ENCODE measurements around the gene FCN3. TPM values are rescaled to one million over a fixed set of nuclear protein-coding genes. Genes with fewer than 3 reads are reported as not detected.

FCN3 gene
- total and polyA plus RNA-seq, 10 of the 15 experiments (the other 5 are each of a cell fraction or from before 2014, with no cell fraction given): 0.28 TPM; not detected in 9

GRCh38 chr1:27379564-27380122, 5.0 kb upstream of the FCN3 start (continued):
- TF ChIP-seq REST (IDR thresholded peaks at IDR 0.05; ENCODE audit: low read depth, low read length): no peak
- no peak for TF ChIP-seq CBX3 (IDR thresholded peaks at IDR 0.05; ENCODE audit: borderline replicate concordance, low read depth)

GRCh38 chr1:27377760-27378495, 3.3 kb upstream of the FCN3 start:
- no peak overlapping the region for H3K9ac ChIP-seq (ENCODE audit: control insufficient read depth, insufficient read depth, low read length)
- ChIA-PET SMC1A (ENCODE audit: uncharacterized antibody, unreplicated experiment) (no interaction called here), POLR2A (interaction anchor here (0.6 to 0.8 kb wide), 3 partner anchors 9 to 165 kb away, joined by 3 to 5 read pairs (median 3); no protein-coding TSS in a partner anchor), RAD21 (ENCODE audit: unreplicated experiment) (no interaction called here), CTCF (interaction anchor here (0.6 to 1.0 kb wide), 2 partner anchors 10 to 76 kb away, joined by 3 to 4 read pairs; no protein-coding TSS in a partner anchor)
- H3K9me3 ChIP-seq (replicated peaks; ENCODE audit: control insufficient read depth, insufficient read depth, low read length): no peaks in the 10 kb centered on the region
- H2AFZ ChIP-seq (ENCODE audit: control insufficient read depth, low read depth, low read length): no peak overlapping the region
- in situ Hi-C loops (cut with MboI): no loop called here
- no peaks in the 10 kb centered on the region for H3K79me2 ChIP-seq (ENCODE audit: control insufficient read depth, insufficient read depth, low read length)
- H3K27ac ChIP-seq (ENCODE audit: control insufficient read depth, insufficient read depth): no peak overlapping the region
- no peak for DNase-seq (ENCODE audit: low read depth, low spot score)
- WGBS (ENCODE audit: insufficient coverage, insufficient replicate concordance, low lambda C conversion rate, missing lambda C conversion rate): 59% methylated on average over 11 of the region's 12 CpGs
- ATAC-seq: no peak
- no peaks in the 10 kb centered on the region for H4K20me1 ChIP-seq (ENCODE audit: control insufficient read depth, insufficient read depth)
- peaks cover 0 to 2% of the 10 kb centered on the region in 2 experiments; a peak in 2 of 4 replicates for H3K27me3 ChIP-seq (replicated peaks in 1 of 2; ENCODE audit: control insufficient read depth in 2 of 2, insufficient read depth in 2 of 2, low read length in 1 of 2)
- H3K4me1 ChIP-seq (ENCODE audit: control insufficient read depth, insufficient read depth, low read length): no peaks in the 10 kb centered on the region; the same call in 1 of the 2 replicates
- no peak overlapping the region for H3K4me2 ChIP-seq (ENCODE audit: control insufficient read depth, insufficient read depth)
- BruUV-seq (replicated peaks): no TSS peak
- no peak overlapping the region for H3K4me3 ChIP-seq
- no peak for FAIRE-seq
- H3K36me3 ChIP-seq (ENCODE audit: control insufficient read depth in 2 of 2, insufficient read depth in 2 of 2, low read length in 1 of 2): no peaks in the 10 kb centered on the region
- intact Hi-C loops (cut with micrococcal nuclease; ENCODE audit: unreplicated experiment): no loop called here
- TF ChIP-seq CBX3 (IDR thresholded peaks at IDR 0.05; ENCODE audit: borderline replicate concordance, low read depth): no peak
- no peak for TF ChIP-seq ZNF384 (IDR thresholded peaks at IDR 0.05; ENCODE audit: borderline replicate concordance, low read depth, low read length)
- TF ChIP-seq E2F4 (IDR thresholded peaks at IDR 0.05; ENCODE audit: low read depth, low read length): no peak
- TF ChIP-seq ATF7 (IDR thresholded peaks at IDR 0.05; ENCODE audit: low read depth): no peak
- TF ChIP-seq SP1 (IDR thresholded peaks at IDR 0.05; ENCODE audit: low read depth, low read length): no peak
- no peak for TF ChIP-seq YY1 (IDR thresholded peaks at IDR 0.05; ENCODE audit: low read depth, low read length)
- TF ChIP-seq FOXK2 (IDR thresholded peaks at IDR 0.05): no peak
- TF ChIP-seq ASH2L (IDR thresholded peaks at IDR 0.05; ENCODE audit: borderline replicate concordance, low read depth): no peak
- TF ChIP-seq NKRF (conservative IDR thresholded peaks at IDR 0.05): no peak
- TF ChIP-seq TAF1 (IDR thresholded peaks at IDR 0.05; ENCODE audit: borderline replicate concordance, low read depth, low read length): no peak
- TF ChIP-seq MTA3 (IDR thresholded peaks at IDR 0.05; ENCODE audit: borderline replicate concordance, low read length): no peak
- TF ChIP-seq FOS (IDR thresholded peaks at IDR 0.05; ENCODE audit: borderline replicate concordance, extremely low read depth, insufficient read length): no peak
- no peak for TF ChIP-seq ZNF274 (IDR thresholded peaks at IDR 0.05; ENCODE audit: insufficient read depth, insufficient read length)
- no peak for TF ChIP-seq NFYB (IDR thresholded peaks at IDR 0.05; ENCODE audit: insufficient read depth, low read depth, low read length)

All from GM12878 (cell line).